Lung (tissue), 12 donors: Measurements from ENCODE around the gene SLC43A1. TPM values are rescaled to one million over a fixed set of nuclear protein-coding genes. Genes with fewer than 3 reads are reported as not detected.

ENCODE experiments used
- ATAC-seq: fragments of 200-7000 bp; cut with Tn5 transposase; one replicate; pipeline ENCODE4 v1.9.1; 2020; ENCODE audit warnings: moderate number of reproducible peaks; ENCODE audit not compliant: insufficient read depth, low FRiP score
- DNase-seq, 3 donors: peaks; one replicate each; pipeline ENCODE4 v3.0.0-alpha.2; 2013 to 2017
- H3K27ac ChIP-seq, 2 donors: one replicate each; pipeline ENCODE4 v1.5.1; 2013; ENCODE audit warnings: mild to moderate bottlenecking in 2 of 2, moderate library complexity in 2 of 2, control low read depth in 1 of 2, inconsistent platforms in 1 of 2, low read depth in 1 of 2, low read length in 1 of 2
- H3K27me3 ChIP-seq, 3 donors: one replicate each; pipeline ENCODE4 v1.5.1; 2013; ENCODE audit warnings: low read length in 2 of 3; ENCODE audit not compliant: control insufficient read depth in 3 of 3, insufficient read depth in 3 of 3
- H3K36me3 ChIP-seq, 4 donors: one replicate each; pipeline ENCODE4 v1.5.1; 2013; ENCODE audit warnings: low read length in 4 of 4, mild to moderate bottlenecking in 1 of 4, moderate library complexity in 1 of 4; ENCODE audit not compliant: control insufficient read depth in 4 of 4, insufficient read depth in 4 of 4
- H3K4me1 ChIP-seq, 5 donors: one replicate each; pipeline ENCODE4 v1.5.1; 2013; ENCODE audit warnings: low read length in 5 of 5, mild to moderate bottlenecking in 2 of 5, moderate library complexity in 1 of 5; ENCODE audit not compliant: control insufficient read depth in 5 of 5, insufficient read depth in 5 of 5
- H3K4me3 ChIP-seq: one replicate; pipeline ENCODE4 v1.5.1; 2013; ENCODE audit warnings: mild to moderate bottlenecking, control low read depth, moderate library complexity
- H3K9ac ChIP-seq, 2 donors: one replicate each; pipeline ENCODE4 v1.5.1; 2013; ENCODE audit warnings: low read length in 2 of 2, control low read depth in 1 of 2; ENCODE audit not compliant: insufficient read depth in 1 of 2
- H3K9me3 ChIP-seq, 4 donors: one replicate each; pipeline ENCODE4 v1.5.1; 2013; ENCODE audit warnings: low read length in 3 of 4, mild to moderate bottlenecking in 1 of 4, moderate library complexity in 1 of 4; ENCODE audit not compliant: control insufficient read depth in 4 of 4, insufficient read depth in 3 of 4
- WGBS, 2 donors: extraction: QIAGEN DNeasy Blood & Tissue Kit; methylation state at CpG; one replicate each; pipeline ENCODE4 v1.1.7; 2013; 5-methylcytosine and 5-hydroxymethylcytosine counted together
- polyA plus RNA-seq, 2 donors: library from polyadenylated mRNA; stranded (reverse); fragments of 200-250 nt; gene quantifications; one replicate each; pipeline ENCODE4 v1.2.1, GENCODE V29; 2013
- total RNA-seq, 2 donors: library from RNA; depleted of rRNA in 1 of 2; stranded (reverse); fragments of >200 nt in 1 of 2; gene quantifications; one replicate each; pipeline ENCODE4 v1.2.1, GENCODE V29; 2014 to 2021
- TF ChIP-seq, protein P1 (sequence below): IDR thresholded peaks from 2 replicates; pipeline ENCODE4 v1.5.1; 2012; ENCODE audit warnings: mild to moderate bottlenecking; ENCODE audit errors: control extremely low read depth, extremely low read depth
- donor health status: control.
- donor health status: control.
- donor health status: Bipolar disorder and iron deficiency.
- donor health status: healthy.
- donor health status: DM: yes; HTN: yes; CAD: no.

SLC43A1 gene
- total and polyA plus RNA-seq, 4 donors, result 10.3 to 18.7 (median 16.7) TPM

DNA sequence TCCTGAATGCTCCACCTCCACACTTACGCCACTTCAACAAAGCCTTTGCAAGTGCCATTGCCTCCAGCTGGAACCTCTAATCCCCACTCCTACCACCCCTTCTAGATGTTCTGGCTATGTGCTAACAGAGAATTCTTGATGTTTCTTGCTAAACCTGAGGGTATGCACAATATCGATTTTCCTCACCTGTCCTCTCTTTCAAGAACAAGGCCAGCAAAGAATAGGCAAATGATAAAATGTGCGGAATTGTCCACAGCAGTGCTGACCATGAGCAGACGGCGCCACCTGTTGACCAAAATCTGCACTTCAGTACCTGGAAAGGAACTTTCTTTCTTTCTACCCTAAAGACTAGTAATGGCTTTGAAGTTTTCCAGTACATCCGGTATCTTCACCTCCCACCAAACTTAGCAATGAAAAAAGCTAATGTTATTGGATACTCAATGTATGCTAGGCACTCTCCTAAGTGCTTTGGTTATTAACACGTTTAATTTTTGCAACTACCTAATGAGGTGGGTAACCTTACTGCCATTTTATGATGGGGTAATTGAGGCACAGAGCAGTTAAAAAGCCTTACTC, 11.6 kb upstream of the SLC43A1 start:
- TF ChIP-seq, protein P1, sequence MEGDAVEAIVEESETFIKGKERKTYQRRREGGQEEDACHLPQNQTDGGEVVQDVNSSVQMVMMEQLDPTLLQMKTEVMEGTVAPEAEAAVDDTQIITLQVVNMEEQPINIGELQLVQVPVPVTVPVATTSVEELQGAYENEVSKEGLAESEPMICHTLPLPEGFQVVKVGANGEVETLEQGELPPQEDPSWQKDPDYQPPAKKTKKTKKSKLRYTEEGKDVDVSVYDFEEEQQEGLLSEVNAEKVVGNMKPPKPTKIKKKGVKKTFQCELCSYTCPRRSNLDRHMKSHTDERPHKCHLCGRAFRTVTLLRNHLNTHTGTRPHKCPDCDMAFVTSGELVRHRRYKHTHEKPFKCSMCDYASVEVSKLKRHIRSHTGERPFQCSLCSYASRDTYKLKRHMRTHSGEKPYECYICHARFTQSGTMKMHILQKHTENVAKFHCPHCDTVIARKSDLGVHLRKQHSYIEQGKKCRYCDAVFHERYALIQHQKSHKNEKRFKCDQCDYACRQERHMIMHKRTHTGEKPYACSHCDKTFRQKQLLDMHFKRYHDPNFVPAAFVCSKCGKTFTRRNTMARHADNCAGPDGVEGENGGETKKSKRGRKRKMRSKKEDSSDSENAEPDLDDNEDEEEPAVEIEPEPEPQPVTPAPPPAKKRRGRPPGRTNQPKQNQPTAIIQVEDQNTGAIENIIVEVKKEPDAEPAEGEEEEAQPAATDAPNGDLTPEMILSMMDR, result peak; percentile 97
- Histone ChIP-seq H3K4me3 (no peak overlapping the region), H3K4me1 (peaks cover 0 to 15% (median 7%) of the 10 kb centered on the region in 5 donors), H3K27ac (no peak overlapping the region), H3K9me3 (no peaks in the 10 kb centered on the region), H3K27me3 (no peaks in the 10 kb centered on the region), H3K9ac (no peak overlapping the region), H3K36me3 (peaks cover 0 to 14% (median 7%) of the 10 kb centered on the region in 4 donors)
- no peak for ATAC-seq
- DNase-seq, result peak; percentile 70 to 76 (median 74)
- 18 to 25% methylated on average over 7 of the region's 7 CpGs for WGBS, 2 donors

DNA sequence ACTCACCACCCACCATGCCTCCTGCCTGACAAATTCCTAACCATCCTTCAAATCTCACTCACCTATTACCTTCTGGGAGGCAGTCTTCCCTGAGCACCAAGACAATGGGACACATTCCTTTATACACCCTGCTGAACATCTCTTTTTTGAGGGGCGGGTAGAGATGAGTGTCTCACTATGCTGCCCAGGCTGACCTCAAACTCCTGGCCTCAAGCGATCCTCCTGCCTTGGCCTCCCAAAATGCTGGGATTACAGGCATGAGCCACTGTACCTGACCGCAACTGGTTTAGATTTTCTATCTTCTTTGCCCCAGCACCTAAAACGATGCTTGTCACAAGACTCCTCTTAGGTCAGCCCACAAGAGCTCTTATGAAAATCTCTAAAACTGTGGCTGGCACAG, 7.9 kb upstream of the SLC43A1 start:
- TF ChIP-seq, protein P1, result no peak
- Histone ChIP-seq H3K36me3 (peaks cover 0 to 5% (median 4%) of the 10 kb centered on the region in 4 donors), H3K4me1 (no peaks in the 10 kb centered on the region), H3K27ac (no peak overlapping the region), H3K27me3 (no peaks in the 10 kb centered on the region), H3K9ac (no peak overlapping the region), H3K4me3 (no peak overlapping the region), H3K9me3 (no peaks in the 10 kb centered on the region)
- ATAC-seq, result no peak
- WGBS, 2 donors, result 88 to 92% methylated on average over 4 of the region's 4 CpGs
- no peak for DNase-seq

DNA sequence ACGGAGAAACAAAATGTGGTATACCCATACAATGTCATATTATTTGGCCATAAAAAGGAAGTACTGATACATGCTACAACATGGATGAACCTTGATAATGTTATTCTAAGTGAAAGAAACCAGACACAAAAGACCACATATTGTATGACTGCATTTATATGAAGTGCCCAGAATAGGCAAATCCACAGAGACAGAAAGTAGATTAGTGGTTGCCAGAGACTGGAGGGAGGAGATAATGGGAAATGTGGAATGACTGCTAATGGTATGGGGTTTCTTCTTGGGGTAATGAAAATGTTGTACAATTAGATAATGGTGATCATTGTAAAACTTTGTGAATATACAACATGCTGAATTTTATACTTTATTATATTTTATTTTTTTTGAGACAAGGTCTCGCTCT, 5.6 kb upstream of the SLC43A1 start:
- ATAC-seq (no peak), DNase-seq (no peak)
- TF ChIP-seq, protein P1, result no peak

DNA sequence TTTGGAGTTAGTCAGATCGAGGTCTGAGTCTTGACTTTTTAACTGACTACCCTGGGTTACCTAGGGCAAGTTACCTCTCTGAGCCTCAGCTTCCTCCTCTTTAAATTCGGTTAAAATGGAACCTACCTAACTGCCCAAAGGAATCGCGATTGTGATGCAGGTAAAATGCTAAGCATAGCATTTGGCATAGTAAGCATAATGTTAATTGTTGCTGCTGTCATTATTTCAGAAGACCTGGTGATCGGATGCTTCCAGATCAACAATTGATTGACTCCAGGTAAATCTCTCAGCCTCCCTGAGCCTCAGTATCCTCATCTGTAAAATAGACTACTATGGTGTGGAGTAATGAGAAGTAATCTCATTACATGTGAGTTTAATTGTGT, 550 bp upstream of the SLC43A1 start:
- Histone ChIP-seq H3K27ac (peak overlapping the region; percentile 15 to 55), H3K36me3 (no peaks in the 10 kb centered on the region), H3K4me3 (peak overlapping the region; percentile 74), H3K4me1 (peaks cover 0 to 8% (median 4%) of the 10 kb centered on the region in 5 donors), H3K9ac (peak overlapping the region in 1 of 2 donors; percentile 1), H3K27me3 (peaks cover 0 to 4% (median 0%) of the 10 kb centered on the region in 3 donors), H3K9me3 (no peaks in the 10 kb centered on the region)
- WGBS, 2 donors, result 20 to 23% methylated on average over 5 of the region's 5 CpGs
- TF ChIP-seq, protein P1, result no peak
- no peak for ATAC-seq
- DNase-seq, result no peak

More for the DNA sequence above, 5.6 kb upstream of the SLC43A1 start:
- Histone ChIP-seq H3K27me3 (peaks cover 0 to 2% (median 0%) of the 10 kb centered on the region in 3 donors), H3K9ac (no peak overlapping the region), H3K9me3 (no peaks in the 10 kb centered on the region), H3K27ac (no peak overlapping the region), H3K4me1 (peaks cover 0 to under 1% (median 0%) of the 10 kb centered on the region in 5 donors), H3K4me3 (no peak overlapping the region), H3K36me3 (no peaks in the 10 kb centered on the region)
- WGBS, 2 donors, result 87 to 96% methylated on average over 2 of the region's 2 CpGs
